Suprapubic skin (tissue), 4 donors: ENCODE data around the gene GOLGA8Q.
"Not testable (repeated sequence)": the region's sequence is repeated elsewhere in the genome, so short reads cannot be mapped to it uniquely, and the experiment has no call there.

Source experiments
- EP300 ChIP-seq: sonication (generic); formaldehyde crosslinking; IDR thresholded peaks from one replicate; pipeline ENCODE4 v1.6.1; 2017; ENCODE audit warnings: antibody characterized with exemption
- POLR2A ChIP-seq, 2 donors: fragments of 450-650 bp; IDR thresholded peaks; one replicate each; pipeline ENCODE4 v1.6.1; 2017; ENCODE audit warnings: antibody characterized with exemption in 2 of 2, mild to moderate bottlenecking in 2 of 2, moderate library complexity in 2 of 2
- POLR2AphosphoS5 ChIP-seq, 3 donors: sonication (generic); formaldehyde crosslinking; IDR thresholded peaks; one replicate each; pipeline ENCODE4 v1.6.1; 2017; ENCODE audit warnings: antibody characterized with exemption in 3 of 3
- TF ChIP-seq, protein P1 (sequence below), 2 donors: fragments of 200-600 bp in 1 of 2; fragments of 450-650 bp in 1 of 2; sonication (generic) in 1 of 2; IDR thresholded peaks; one replicate each; pipeline ENCODE4 v1.5.1; 2016 to 2019; ENCODE audit warnings: antibody characterized with exemption in 2 of 2, mild to moderate bottlenecking in 1 of 2, moderate library complexity in 1 of 2

DNA sequence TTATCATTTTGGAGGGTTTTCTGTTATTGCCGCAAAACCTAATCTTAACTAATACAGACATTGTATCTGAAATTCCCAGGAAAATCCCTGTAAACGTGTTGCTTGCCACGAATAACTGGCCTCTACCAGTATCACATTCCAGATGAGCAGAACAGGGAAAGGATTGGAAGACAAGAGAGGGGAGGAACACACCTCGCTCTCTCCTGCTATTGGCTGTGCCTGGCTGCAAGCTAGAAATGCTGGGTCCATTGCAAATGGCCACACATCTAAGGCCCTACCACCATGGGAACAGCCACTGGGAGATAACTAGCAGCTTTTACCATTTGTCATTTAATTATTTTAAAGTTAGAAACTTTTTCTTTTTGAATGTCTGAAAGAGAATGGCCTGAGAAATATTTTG lies 37.3 kb upstream of the GOLGA8Q start:
- TF ChIP-seq, protein P1, sequence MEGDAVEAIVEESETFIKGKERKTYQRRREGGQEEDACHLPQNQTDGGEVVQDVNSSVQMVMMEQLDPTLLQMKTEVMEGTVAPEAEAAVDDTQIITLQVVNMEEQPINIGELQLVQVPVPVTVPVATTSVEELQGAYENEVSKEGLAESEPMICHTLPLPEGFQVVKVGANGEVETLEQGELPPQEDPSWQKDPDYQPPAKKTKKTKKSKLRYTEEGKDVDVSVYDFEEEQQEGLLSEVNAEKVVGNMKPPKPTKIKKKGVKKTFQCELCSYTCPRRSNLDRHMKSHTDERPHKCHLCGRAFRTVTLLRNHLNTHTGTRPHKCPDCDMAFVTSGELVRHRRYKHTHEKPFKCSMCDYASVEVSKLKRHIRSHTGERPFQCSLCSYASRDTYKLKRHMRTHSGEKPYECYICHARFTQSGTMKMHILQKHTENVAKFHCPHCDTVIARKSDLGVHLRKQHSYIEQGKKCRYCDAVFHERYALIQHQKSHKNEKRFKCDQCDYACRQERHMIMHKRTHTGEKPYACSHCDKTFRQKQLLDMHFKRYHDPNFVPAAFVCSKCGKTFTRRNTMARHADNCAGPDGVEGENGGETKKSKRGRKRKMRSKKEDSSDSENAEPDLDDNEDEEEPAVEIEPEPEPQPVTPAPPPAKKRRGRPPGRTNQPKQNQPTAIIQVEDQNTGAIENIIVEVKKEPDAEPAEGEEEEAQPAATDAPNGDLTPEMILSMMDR (IDR thresholded peaks at IDR 0.05) = not testable (repeated sequence)
- TF ChIP-seq EP300; POLR2AphosphoS5 (IDR thresholded peaks at IDR 0.05); POLR2A (IDR thresholded peaks at IDR 0.05): not testable (repeated sequence)
